ENCODE measurements around the gene MEIOSIN. TPM values are rescaled to one million over a fixed set of nuclear protein-coding genes. Genes with fewer than 3 reads are reported as not detected.

MEIOSIN gene
- total and polyA plus RNA-seq, 2 of the 13 experiments (the other 11 are each of a cell fraction or from before 2014, with no cell fraction given) = not detected

DNA sequence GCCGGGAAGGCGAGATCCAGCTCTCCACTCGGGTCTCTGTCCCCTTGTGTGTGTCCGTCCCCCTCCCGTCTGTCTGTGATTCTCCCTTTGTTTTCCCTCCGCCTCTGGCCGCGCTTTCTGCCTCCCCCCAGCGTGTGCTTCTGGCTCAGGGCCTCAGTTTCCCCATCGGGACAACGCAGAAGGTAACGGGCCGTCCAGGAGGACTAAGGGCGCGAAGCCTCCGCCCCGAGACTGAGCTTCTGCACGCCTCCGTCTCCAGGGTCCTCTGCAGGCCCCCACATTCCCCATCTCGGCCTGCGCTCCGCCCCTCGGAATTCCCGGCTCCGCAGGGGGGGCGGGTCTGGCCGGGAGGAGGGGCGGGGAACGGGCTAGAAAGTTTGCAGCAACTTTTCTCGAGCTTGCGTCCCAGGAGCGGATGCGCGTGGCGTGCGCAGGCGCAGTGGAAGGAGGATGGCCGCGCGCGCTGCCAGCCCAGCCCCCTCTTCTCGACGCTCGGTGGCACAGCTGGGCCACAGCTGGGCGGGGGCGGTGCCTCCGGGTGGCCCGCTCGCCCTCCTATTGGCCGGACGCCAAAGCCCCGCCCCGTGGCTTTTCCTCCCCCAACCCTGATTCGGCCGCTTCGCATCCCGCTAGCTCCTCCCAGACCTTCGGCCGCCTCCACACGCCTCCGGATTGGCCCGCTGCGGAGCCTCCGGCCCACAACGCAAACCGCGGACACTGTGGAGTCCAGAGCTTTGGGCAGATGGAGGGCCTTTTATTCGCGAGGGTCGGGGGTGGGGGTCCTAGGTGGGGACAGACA, 35.9 kb downstream of the MEIOSIN start, which contains the start of gene SIX5 (continued):
- TF ChIP-seq, protein P1, sequence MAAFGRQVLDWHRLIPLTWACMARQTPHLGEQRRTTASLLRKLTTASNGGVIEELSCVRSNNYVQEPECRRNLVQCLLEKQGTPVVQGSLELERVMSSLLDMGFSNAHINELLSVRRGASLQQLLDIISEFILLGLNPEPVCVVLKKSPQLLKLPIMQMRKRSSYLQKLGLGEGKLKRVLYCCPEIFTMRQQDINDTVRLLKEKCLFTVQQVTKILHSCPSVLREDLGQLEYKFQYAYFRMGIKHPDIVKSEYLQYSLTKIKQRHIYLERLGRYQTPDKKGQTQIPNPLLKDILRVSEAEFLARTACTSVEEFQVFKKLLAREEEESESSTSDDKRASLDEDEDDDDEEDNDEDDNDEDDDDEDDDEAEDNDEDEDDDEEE (CRISPR knock-in tag; IDR thresholded peaks at IDR 0.05) = no peak
- TF ChIP-seq SATB2 (CRISPR knock-in tag; IDR thresholded peaks at IDR 0.05) = no peak; the same call in 1 of the 2 replicates
- no peak for TF ChIP-seq NKX3-1 (CRISPR knock-in tag; IDR thresholded peaks at IDR 0.05)
- TF ChIP-seq NFYC (CRISPR knock-in tag; IDR thresholded peaks at IDR 0.05) = peak; percentile 85
- TF ChIP-seq ZNF614 (CRISPR knock-in tag; IDR thresholded peaks at IDR 0.05; ENCODE audit: borderline replicate concordance) = peak; percentile 80; the same call in 1 of the 2 replicates
- no peak; the same call in 1 of the 2 replicates for TF ChIP-seq MEIS1 (CRISPR knock-in tag; IDR thresholded peaks at IDR 0.05; ENCODE audit: borderline replicate concordance)
- TF ChIP-seq, protein P2, sequence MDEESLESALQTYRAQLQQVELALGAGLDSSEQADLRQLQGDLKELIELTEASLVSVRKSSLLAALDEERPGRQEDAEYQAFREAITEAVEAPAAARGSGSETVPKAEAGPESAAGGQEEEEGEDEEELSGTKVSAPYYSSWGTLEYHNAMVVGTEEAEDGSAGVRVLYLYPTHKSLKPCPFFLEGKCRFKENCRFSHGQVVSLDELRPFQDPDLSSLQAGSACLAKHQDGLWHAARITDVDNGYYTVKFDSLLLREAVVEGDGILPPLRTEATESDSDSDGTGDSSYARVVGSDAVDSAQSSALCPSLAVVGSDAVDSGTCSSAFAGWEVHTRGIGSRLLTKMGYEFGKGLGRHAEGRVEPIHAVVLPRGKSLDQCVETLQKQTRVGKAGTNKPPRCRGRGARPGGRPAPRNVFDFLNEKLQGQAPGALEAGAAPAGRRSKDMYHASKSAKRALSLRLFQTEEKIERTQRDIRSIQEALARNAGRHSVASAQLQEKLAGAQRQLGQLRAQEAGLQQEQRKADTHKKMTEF (CRISPR knock-in tag; IDR thresholded peaks at IDR 0.05) = peak; percentile 76; the same call in 1 of the 2 replicates
- TF ChIP-seq ZNF776 (CRISPR knock-in tag; IDR thresholded peaks at IDR 0.05) = peak; percentile 61; the same call in 1 of the 2 replicates
- TF ChIP-seq, protein P3, sequence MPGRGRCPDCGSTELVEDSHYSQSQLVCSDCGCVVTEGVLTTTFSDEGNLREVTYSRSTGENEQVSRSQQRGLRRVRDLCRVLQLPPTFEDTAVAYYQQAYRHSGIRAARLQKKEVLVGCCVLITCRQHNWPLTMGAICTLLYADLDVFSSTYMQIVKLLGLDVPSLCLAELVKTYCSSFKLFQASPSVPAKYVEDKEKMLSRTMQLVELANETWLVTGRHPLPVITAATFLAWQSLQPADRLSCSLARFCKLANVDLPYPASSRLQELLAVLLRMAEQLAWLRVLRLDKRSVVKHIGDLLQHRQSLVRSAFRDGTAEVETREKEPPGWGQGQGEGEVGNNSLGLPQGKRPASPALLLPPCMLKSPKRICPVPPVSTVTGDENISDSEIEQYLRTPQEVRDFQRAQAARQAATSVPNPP (CRISPR knock-in tag; IDR thresholded peaks at IDR 0.05) = peak; percentile 30
- no peak for TF ChIP-seq TMF1 (CRISPR knock-in tag; IDR thresholded peaks at IDR 0.05; ENCODE audit: low read depth)
- TF ChIP-seq CENPX (CRISPR knock-in tag; IDR thresholded peaks at IDR 0.05) = no peak
- no peak; the same call in 1 of the 2 replicates for TF ChIP-seq TSC22D2 (CRISPR knock-in tag; IDR thresholded peaks at IDR 0.05; ENCODE audit: borderline replicate concordance)
- TF ChIP-seq, protein P4, sequence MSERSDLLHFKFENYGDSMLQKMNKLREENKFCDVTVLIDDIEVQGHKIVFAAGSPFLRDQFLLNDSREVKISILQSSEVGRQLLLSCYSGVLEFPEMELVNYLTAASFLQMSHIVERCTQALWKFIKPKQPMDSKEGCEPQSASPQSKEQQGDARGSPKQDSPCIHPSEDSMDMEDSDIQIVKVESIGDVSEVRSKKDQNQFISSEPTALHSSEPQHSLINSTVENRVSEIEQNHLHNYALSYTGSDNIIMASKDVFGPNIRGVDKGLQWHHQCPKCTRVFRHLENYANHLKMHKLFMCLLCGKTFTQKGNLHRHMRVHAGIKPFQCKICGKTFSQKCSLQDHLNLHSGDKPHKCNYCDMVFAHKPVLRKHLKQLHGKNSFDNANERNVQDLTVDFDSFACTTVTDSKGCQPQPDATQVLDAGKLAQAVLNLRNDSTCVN (CRISPR knock-in tag; IDR thresholded peaks at IDR 0.05; ENCODE audit: borderline replicate concordance) = no peak; the same call in none of the 2 replicates
- TF ChIP-seq, protein P5, sequence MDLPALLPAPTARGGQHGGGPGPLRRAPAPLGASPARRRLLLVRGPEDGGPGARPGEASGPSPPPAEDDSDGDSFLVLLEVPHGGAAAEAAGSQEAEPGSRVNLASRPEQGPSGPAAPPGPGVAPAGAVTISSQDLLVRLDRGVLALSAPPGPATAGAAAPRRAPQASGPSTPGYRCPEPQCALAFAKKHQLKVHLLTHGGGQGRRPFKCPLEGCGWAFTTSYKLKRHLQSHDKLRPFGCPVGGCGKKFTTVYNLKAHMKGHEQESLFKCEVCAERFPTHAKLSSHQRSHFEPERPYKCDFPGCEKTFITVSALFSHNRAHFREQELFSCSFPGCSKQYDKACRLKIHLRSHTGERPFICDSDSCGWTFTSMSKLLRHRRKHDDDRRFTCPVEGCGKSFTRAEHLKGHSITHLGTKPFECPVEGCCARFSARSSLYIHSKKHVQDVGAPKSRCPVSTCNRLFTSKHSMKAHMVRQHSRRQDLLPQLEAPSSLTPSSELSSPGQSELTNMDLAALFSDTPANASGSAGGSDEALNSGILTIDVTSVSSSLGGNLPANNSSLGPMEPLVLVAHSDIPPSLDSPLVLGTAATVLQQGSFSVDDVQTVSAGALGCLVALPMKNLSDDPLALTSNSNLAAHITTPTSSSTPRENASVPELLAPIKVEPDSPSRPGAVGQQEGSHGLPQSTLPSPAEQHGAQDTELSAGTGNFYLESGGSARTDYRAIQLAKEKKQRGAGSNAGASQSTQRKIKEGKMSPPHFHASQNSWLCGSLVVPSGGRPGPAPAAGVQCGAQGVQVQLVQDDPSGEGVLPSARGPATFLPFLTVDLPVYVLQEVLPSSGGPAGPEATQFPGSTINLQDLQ (CRISPR knock-in tag; IDR thresholded peaks at IDR 0.05) = no peak
- TF ChIP-seq PAX8 (CRISPR knock-in tag; IDR thresholded peaks at IDR 0.05; ENCODE audit: borderline replicate concordance) = no peak
- no peak; the same call in 1 of the 2 replicates for TF ChIP-seq ZNF749 (CRISPR knock-in tag; IDR thresholded peaks at IDR 0.05; ENCODE audit: borderline replicate concordance)
- no peak for TF ChIP-seq ZFAT (CRISPR knock-in tag; conservative IDR thresholded peaks at IDR 0.05)
- no peak for TF ChIP-seq ZNF841 (CRISPR knock-in tag; IDR thresholded peaks at IDR 0.05; ENCODE audit: borderline replicate concordance)
- TF ChIP-seq, protein P6, sequence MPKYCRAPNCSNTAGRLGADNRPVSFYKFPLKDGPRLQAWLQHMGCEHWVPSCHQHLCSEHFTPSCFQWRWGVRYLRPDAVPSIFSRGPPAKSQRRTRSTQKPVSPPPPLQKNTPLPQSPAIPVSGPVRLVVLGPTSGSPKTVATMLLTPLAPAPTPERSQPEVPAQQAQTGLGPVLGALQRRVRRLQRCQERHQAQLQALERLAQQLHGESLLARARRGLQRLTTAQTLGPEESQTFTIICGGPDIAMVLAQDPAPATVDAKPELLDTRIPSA (CRISPR knock-in tag; IDR thresholded peaks at IDR 0.05; ENCODE audit: borderline replicate concordance) = no peak; the same call in 1 of the 2 replicates
- TF ChIP-seq PITX1 (CRISPR knock-in tag; IDR thresholded peaks at IDR 0.05) = no peak

All from HepG2 (cell line).